Fibroblast of lung (primary cell): ENCODE results near the gene JAK2.

Source experiments
- EZH2 ChIP-seq: IDR thresholded peaks from 2 replicates; pipeline ENCODE4 v1.5.1; 2012; ENCODE audit warnings: low read length, control low read depth, mild to moderate bottlenecking; ENCODE audit errors: missing control alignments
- TF ChIP-seq, protein P1 (sequence below), 2 donors: IDR thresholded peaks in 1 of 2; conservative IDR thresholded peaks in 1 of 2; 1 replicate in 1 of 2; 2 replicates in 1 of 2; pipeline ENCODE4 v1.5.1; 2011 to 2012; ENCODE audit warnings: low read length in 2 of 2, control low read depth in 1 of 2, inconsistent platforms in 1 of 2, low read depth in 1 of 2, mild to moderate bottlenecking in 1 of 2

DNA sequence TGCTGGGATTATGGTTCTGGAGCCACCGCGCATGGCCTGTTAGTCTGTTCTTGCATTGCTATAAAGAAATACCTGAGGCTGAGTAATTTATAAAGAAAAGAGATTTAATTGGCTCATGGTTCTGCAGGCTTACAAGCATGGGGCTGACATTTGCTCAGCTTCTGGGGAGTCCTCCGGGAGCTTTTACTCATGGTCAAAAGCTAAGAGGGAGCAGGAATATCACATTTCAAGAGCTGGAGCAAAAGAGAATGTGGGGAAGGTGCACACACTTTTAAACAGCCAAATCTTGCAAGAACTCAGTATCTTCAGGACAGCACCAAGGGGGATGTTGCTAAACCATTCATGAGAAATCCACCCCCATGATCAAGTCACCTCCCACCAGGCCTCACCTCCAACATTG, 12.1 kb downstream of the JAK2 start:
- TF ChIP-seq, protein P1, sequence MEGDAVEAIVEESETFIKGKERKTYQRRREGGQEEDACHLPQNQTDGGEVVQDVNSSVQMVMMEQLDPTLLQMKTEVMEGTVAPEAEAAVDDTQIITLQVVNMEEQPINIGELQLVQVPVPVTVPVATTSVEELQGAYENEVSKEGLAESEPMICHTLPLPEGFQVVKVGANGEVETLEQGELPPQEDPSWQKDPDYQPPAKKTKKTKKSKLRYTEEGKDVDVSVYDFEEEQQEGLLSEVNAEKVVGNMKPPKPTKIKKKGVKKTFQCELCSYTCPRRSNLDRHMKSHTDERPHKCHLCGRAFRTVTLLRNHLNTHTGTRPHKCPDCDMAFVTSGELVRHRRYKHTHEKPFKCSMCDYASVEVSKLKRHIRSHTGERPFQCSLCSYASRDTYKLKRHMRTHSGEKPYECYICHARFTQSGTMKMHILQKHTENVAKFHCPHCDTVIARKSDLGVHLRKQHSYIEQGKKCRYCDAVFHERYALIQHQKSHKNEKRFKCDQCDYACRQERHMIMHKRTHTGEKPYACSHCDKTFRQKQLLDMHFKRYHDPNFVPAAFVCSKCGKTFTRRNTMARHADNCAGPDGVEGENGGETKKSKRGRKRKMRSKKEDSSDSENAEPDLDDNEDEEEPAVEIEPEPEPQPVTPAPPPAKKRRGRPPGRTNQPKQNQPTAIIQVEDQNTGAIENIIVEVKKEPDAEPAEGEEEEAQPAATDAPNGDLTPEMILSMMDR (conservative IDR thresholded peaks at IDR 0.05 in 1 of 2, IDR thresholded peaks at IDR 0.05 in 1 of 2; ENCODE audit: low read depth in 1 of 2, low read length in 2 of 2): no peak
- TF ChIP-seq EZH2: no peak
